Measurements from ENCODE around the gene TMEM247.

The TMEM247 gene

DNA sequence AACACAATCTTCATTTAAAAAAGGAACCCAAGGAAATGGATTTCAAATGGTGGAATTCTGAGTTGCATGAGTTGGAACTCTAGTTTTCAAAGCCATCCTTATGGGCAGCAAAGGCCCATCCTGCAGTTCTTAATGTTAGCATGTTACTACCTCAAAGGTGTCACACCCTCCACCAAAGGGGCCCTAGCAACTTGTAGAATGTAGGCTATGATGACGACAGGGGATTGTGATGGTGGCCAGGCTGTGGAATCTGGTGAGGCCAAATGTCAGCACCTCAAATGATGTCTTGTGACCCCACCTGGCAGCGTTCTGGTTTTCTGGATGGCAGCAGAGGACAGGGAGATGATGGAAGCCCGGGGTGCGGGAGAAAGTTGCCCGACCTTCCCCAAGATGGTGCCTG lies at the start of gene TMEM247:
TMEM247 (plus strand) TSS at position 301 of the 400 bp plus-strand sequence.
- DNase-seq (ENCODE audit: extremely low read depth, low read depth) = no peak
- TF ChIP-seq, protein P1, sequence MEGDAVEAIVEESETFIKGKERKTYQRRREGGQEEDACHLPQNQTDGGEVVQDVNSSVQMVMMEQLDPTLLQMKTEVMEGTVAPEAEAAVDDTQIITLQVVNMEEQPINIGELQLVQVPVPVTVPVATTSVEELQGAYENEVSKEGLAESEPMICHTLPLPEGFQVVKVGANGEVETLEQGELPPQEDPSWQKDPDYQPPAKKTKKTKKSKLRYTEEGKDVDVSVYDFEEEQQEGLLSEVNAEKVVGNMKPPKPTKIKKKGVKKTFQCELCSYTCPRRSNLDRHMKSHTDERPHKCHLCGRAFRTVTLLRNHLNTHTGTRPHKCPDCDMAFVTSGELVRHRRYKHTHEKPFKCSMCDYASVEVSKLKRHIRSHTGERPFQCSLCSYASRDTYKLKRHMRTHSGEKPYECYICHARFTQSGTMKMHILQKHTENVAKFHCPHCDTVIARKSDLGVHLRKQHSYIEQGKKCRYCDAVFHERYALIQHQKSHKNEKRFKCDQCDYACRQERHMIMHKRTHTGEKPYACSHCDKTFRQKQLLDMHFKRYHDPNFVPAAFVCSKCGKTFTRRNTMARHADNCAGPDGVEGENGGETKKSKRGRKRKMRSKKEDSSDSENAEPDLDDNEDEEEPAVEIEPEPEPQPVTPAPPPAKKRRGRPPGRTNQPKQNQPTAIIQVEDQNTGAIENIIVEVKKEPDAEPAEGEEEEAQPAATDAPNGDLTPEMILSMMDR (IDR thresholded peaks at IDR 0.05; ENCODE audit: low read depth, low read length, missing control alignments) = no peak
- H3K4me3 ChIP-seq (replicated peaks; ENCODE audit: low read depth, low read length) = no peak within 1 kb of the TSS

DNA sequence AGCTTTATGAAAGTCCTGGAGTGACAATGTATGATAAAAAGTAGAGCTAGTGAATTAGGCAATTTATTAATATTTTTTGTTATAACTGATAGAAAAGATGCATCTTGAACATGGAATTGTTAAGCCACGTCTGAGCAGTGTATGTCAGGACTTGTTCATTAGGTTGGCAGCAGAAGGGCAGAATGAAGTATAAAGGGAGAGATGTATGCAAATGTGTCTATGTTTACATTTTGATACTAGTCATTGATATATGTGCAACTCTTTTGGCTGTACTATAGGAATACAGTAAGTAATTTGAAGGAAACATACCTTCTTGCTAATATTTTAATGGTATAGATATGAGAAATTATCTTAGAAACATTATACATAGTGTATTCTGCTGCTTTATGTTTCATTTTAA lies 49.0 kb upstream of the TMEM247 start:
- TF ChIP-seq, protein P1 (IDR thresholded peaks at IDR 0.05; ENCODE audit: low read depth, low read length, missing control alignments) = no peak
- no peak for DNase-seq (ENCODE audit: extremely low read depth, low read depth)
- H3K4me3 ChIP-seq (replicated peaks; ENCODE audit: low read depth, low read length) = no peak overlapping the region

DNA sequence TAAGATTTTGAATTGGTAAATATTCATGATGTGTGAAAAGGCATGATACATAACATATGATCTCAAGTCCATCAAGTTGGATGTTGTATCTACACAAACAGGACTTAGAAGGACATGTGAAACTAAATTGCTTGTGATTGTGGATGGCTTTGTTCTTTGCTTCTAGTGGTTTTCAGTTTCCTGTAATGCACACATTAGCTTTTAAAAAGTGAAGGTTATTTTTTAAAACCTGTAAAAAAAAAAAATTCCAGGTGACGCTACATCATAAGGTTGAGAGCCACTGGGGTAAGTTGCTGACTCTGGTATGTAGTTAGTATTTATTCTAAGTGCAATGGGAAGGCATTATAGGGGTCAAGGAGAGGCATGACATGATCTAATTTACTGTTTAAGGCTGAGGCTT lies 48.4 kb upstream of the TMEM247 start:
- TF ChIP-seq, protein P1 (IDR thresholded peaks at IDR 0.05; ENCODE audit: low read depth, low read length, missing control alignments) = no peak
- no peak overlapping the region for H3K4me3 ChIP-seq (replicated peaks; ENCODE audit: low read depth, low read length)
- no peak for DNase-seq (ENCODE audit: extremely low read depth, low read depth)

DNA sequence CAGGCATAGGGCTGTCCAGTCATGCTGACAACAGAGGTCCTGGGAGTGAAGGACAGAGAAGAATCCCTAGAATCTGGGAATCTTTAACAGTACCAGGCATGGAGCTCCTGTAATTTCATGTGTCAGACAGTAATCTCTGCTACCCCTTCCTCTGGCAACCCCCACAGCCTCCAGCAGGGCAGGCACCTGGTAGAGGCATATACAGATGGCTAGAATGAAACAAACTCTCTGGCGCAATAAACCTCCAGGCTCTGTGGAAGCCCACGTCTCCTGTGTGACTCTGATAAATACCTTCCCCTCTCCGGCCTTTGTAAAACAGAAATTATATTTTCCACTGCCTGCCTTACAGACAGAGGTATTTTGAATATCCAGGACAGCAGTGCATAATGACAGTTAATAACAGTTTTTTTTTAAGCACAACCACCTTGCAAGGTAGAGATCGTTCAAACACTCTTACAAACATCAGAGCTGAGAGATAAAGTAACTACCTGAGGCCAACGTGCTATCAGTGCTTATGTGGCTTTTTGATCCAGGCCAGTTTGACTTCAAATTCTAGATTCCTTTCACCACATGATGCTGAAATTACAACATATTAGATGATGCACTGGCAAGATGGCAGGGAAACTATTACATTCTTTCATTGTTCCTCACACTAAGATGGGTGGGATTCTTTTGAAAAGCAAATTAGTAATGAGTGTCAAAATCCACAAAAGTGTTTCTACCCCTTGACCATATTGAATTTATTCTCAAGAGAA lies 47.7 kb upstream of the TMEM247 start:
- no peak for DNase-seq (ENCODE audit: extremely low read depth, low read depth)

DNA sequence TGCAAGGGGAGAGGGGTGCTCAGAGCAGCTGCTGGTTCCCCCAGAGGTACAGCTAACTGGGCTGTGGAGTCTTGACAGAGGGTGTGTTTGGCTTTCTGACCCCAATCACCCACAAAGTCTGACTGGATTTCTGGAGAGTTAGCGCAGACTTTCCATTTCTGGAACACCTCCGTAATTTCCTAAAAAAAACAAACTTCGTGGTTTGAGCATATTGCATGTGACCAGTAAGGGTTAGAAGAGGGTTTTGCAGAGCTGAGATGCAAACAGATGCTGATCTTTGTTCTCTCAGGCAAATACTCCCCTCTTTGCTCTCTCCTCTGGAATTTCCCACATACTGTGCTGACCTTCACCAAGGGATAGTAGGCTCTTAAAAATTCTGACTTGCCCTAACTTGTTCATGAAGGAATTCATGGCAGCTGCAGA lies 44.5 kb upstream of the TMEM247 start:
- no peak overlapping the region for H3K4me3 ChIP-seq (replicated peaks; ENCODE audit: low read depth, low read length)
- TF ChIP-seq, protein P1 (IDR thresholded peaks at IDR 0.05; ENCODE audit: low read depth, low read length, missing control alignments) = no peak
- peak; percentile 88 for DNase-seq (ENCODE audit: extremely low read depth, low read depth)

More for the DNA sequence above, 47.7 kb upstream of the TMEM247 start:
- no peak overlapping the region for H3K4me3 ChIP-seq (replicated peaks; ENCODE audit: low read depth, low read length)
- TF ChIP-seq, protein P1 (IDR thresholded peaks at IDR 0.05; ENCODE audit: low read depth, low read length, missing control alignments) = no peak

DNA sequence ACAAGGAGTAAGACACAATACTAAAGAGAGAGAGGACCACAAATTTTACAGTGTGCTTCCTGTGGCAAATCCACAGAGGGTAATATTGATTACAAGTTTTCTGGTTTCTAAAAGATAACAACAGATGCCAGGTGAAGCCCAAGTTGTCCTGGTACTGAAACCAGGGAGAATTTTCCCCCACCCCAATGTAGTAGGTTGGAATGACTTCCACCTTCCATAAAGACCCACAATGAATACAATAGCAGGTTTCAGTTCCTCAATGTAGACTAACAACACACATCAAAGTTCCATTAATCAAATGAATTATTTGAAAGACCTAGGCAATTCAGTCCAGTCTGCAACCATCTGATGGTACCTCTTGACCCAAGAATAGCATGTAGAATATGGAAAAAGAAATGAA lies 44.0 kb upstream of the TMEM247 start:
- no peak overlapping the region for H3K4me3 ChIP-seq (replicated peaks; ENCODE audit: low read depth, low read length)
- DNase-seq (ENCODE audit: extremely low read depth, low read depth) = no peak
- TF ChIP-seq, protein P1 (IDR thresholded peaks at IDR 0.05; ENCODE audit: low read depth, low read length, missing control alignments) = no peak
